ENCODE data around the gene SH2D5. TPM values are rescaled to one million over a fixed set of nuclear protein-coding genes. Genes with fewer than 3 reads are reported as not detected.

SH2D5 gene
- total RNA-seq, 1 donor from 2014 or later, result 1.2 TPM

- H3K27ac Mint-ChIP-seq (ENCODE audit: unreplicated experiment), result no peak within 1 kb of the TSS
- peaks cover 2% of the 10 kb centered on the region for H3K4me1 Mint-ChIP-seq (ENCODE audit: low read depth, unreplicated experiment)
- peaks cover 6% of the 10 kb centered on the region for H3K9me3 Mint-ChIP-seq (ENCODE audit: unreplicated experiment)
- no peak for TF ChIP-seq CTCF (IDR thresholded peaks at IDR 0.05; ENCODE audit: partially characterized antibody, unreplicated experiment)
- no peaks in the 10 kb centered on the region for H3K36me3 Mint-ChIP-seq (ENCODE audit: unreplicated experiment)
- peak within 1 kb of the TSS; percentile 74 for H3K4me3 Mint-ChIP-seq (ENCODE audit: unreplicated experiment)
- peaks cover 19% of the 10 kb centered on the region for H3K27me3 Mint-ChIP-seq (ENCODE audit: unreplicated experiment)
- peak; percentile 80 for DNase-seq
Measured at GRCh38 chr1:20717452-20718342, 14.8 kb downstream of the SH2D5 start, which contains the start of gene KIF17. TSS of gene KIF17 (minus strand) at chr1:20718007. CDS start at chr1:20717706, 301 bp downstream.

- Mint-ChIP-seq H3K27me3 (ENCODE audit: unreplicated experiment) (peaks cover 24% of the 10 kb centered on the region), H3K9me3 (ENCODE audit: unreplicated experiment) (peaks cover 15% of the 10 kb centered on the region), H3K4me1 (ENCODE audit: low read depth, unreplicated experiment) (peaks cover 8% of the 10 kb centered on the region), H3K36me3 (ENCODE audit: unreplicated experiment) (no peaks in the 10 kb centered on the region), H3K27ac (ENCODE audit: unreplicated experiment) (no peak overlapping the region), H3K4me3 (ENCODE audit: unreplicated experiment) (peak overlapping the region; percentile 70)
- no peak for DNase-seq
- no peak for TF ChIP-seq CTCF (IDR thresholded peaks at IDR 0.05; ENCODE audit: partially characterized antibody, unreplicated experiment)
Measured at GRCh38 chr1:20716232-20716631, 16.3 kb downstream of the SH2D5 start.

GRCh38 chr1:20715406-20715805, 17.1 kb downstream of the SH2D5 start:
- peaks cover 26% of the 10 kb centered on the region for H3K27me3 Mint-ChIP-seq (ENCODE audit: unreplicated experiment)
- no peak overlapping the region for H3K27ac Mint-ChIP-seq (ENCODE audit: unreplicated experiment)
- no peak for DNase-seq
- peaks cover 13% of the 10 kb centered on the region for H3K4me1 Mint-ChIP-seq (ENCODE audit: low read depth, unreplicated experiment)
- H3K36me3 Mint-ChIP-seq (ENCODE audit: unreplicated experiment), result no peaks in the 10 kb centered on the region
- TF ChIP-seq CTCF (IDR thresholded peaks at IDR 0.05; ENCODE audit: partially characterized antibody, unreplicated experiment), result no peak
- H3K4me3 Mint-ChIP-seq (ENCODE audit: unreplicated experiment), result no peak overlapping the region
- H3K9me3 Mint-ChIP-seq (ENCODE audit: unreplicated experiment), result peaks cover 21% of the 10 kb centered on the region

- no peak for TF ChIP-seq CTCF (IDR thresholded peaks at IDR 0.05; ENCODE audit: partially characterized antibody, unreplicated experiment)
- no peak for DNase-seq
- H3K9me3 Mint-ChIP-seq (ENCODE audit: unreplicated experiment), result peaks cover 21% of the 10 kb centered on the region
- peaks cover 18% of the 10 kb centered on the region for H3K4me1 Mint-ChIP-seq (ENCODE audit: low read depth, unreplicated experiment)
- H3K36me3 Mint-ChIP-seq (ENCODE audit: unreplicated experiment), result no peaks in the 10 kb centered on the region
- H3K27ac Mint-ChIP-seq (ENCODE audit: unreplicated experiment), result no peak overlapping the region
- no peak overlapping the region for H3K4me3 Mint-ChIP-seq (ENCODE audit: unreplicated experiment)
- H3K27me3 Mint-ChIP-seq (ENCODE audit: unreplicated experiment), result peaks cover 20% of the 10 kb centered on the region
Measured at GRCh38 chr1:20713440-20713839, 19.1 kb downstream of the SH2D5 start.

GRCh38 chr1:20712215-20712577, 20.3 kb downstream of the SH2D5 start:
- Mint-ChIP-seq H3K27ac (ENCODE audit: unreplicated experiment) (peak overlapping the region; percentile 96), H3K4me3 (ENCODE audit: unreplicated experiment) (no peak overlapping the region), H3K4me1 (ENCODE audit: low read depth, unreplicated experiment) (peaks cover 18% of the 10 kb centered on the region), H3K27me3 (ENCODE audit: unreplicated experiment) (peaks cover 20% of the 10 kb centered on the region), H3K9me3 (ENCODE audit: unreplicated experiment) (peaks cover 21% of the 10 kb centered on the region), H3K36me3 (ENCODE audit: unreplicated experiment) (no peaks in the 10 kb centered on the region)
- no peak for DNase-seq
- TF ChIP-seq CTCF (IDR thresholded peaks at IDR 0.05; ENCODE audit: partially characterized antibody, unreplicated experiment), result no peak

Measured in glutamatergic neuron (in vitro differentiated cells).